Measurements from ENCODE around the gene SNAP25.

Gene SNAP25

GRCh38 chr20:10286356-10286755 lies 67.7 kb downstream of the SNAP25 start (continued):
- TF ChIP-seq ZNF416 (tag by site-specific recombination; IDR thresholded peaks at IDR 0.05) (no peak), KLF10 (tag by site-specific recombination; IDR thresholded peaks at IDR 0.05) (no peak), ZNF654 (tag by site-specific recombination; IDR thresholded peaks at IDR 0.05; ENCODE audit: low read depth) (no peak), ZNF112 (tag by site-specific recombination; IDR thresholded peaks at IDR 0.05) (no peak), ZNF350 (tag by site-specific recombination; IDR thresholded peaks at IDR 0.05) (no peak)

DNA sequence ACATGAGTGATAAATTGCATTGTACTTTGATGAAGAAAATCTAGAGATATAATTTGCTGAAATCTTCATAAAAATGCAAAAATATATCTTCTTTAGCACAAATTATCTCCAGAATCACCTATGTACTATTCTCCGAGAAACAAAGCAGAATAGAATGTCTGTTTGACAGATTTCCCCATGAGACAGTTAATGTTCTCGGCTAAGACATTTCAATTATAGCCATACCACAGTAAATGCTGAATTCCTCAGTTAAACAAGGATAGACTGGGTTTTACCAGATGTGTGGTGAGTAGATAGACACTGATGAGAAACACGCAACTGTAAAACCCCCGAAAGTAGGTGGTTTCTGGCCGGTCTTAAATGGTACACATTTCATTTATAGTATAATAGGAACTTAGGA lies 69.8 kb downstream of the SNAP25 start:
- no peak overlapping the region for H3K4me3 ChIP-seq (ENCODE audit: low read depth, low read length)
- POLR2A ChIA-PET: no interaction called here
- H3K4me1 ChIP-seq (ENCODE audit: control insufficient read depth, insufficient read depth, low read length): no peaks in the 10 kb centered on the region
- TF ChIP-seq ZNF266 (tag by site-specific recombination; IDR thresholded peaks at IDR 0.05; ENCODE audit: low read depth) (no peak), ZNF544 (tag by site-specific recombination; IDR thresholded peaks at IDR 0.05) (no peak), ZNF549 (tag by site-specific recombination; IDR thresholded peaks at IDR 0.05) (no peak), ZNF600 (tag by site-specific recombination; IDR thresholded peaks at IDR 0.05) (no peak), ZNF274 (IDR thresholded peaks at IDR 0.05; ENCODE audit: low read length) (no peak), ZNF274 (tag by site-specific recombination; IDR thresholded peaks at IDR 0.05; ENCODE audit: borderline replicate concordance) (no peak), YY2 (tag by site-specific recombination; IDR thresholded peaks at IDR 0.05) (no peak), ZNF48 (tag by site-specific recombination; IDR thresholded peaks at IDR 0.05) (no peak), ZNF658 (tag by site-specific recombination; IDR thresholded peaks at IDR 0.05) (no peak), ZNF174 (tag by site-specific recombination; IDR thresholded peaks at IDR 0.05) (no peak), ZNF521 (tag by site-specific recombination; IDR thresholded peaks at IDR 0.05) (no peak), ZNF707 (tag by site-specific recombination; IDR thresholded peaks at IDR 0.05) (no peak), ZBTB20 (tag by site-specific recombination; IDR thresholded peaks at IDR 0.05) (no peak), ZNF157 (tag by site-specific recombination; IDR thresholded peaks at IDR 0.05) (no peak), ZSCAN30 (tag by site-specific recombination; IDR thresholded peaks at IDR 0.05) (no peak), ZNF24 (tag by site-specific recombination; IDR thresholded peaks at IDR 0.05) (no peak), ZNF514 (tag by site-specific recombination; IDR thresholded peaks at IDR 0.05) (no peak)
- CTCF ChIA-PET: no interaction called here
- no peaks in the 10 kb centered on the region for H3K9me3 ChIP-seq (ENCODE audit: control insufficient read depth, insufficient read depth, low read depth, low read length)
- no peaks in the 10 kb centered on the region for H3K36me3 ChIP-seq (ENCODE audit: control insufficient read depth in 2 of 2, insufficient read depth in 1 of 2, low read length in 2 of 2)
- H3K27ac ChIP-seq (ENCODE audit: extremely low read depth, low read depth, low read length): no peak overlapping the region

- ChIA-PET POLR2A (no interaction called here), CTCF (no interaction called here)
- no peaks in the 10 kb centered on the region for H3K4me1 ChIP-seq (ENCODE audit: control insufficient read depth, insufficient read depth, low read length)
- H3K27ac ChIP-seq (ENCODE audit: extremely low read depth, low read depth, low read length): no peak overlapping the region
- TF ChIP-seq ZNF354C (tag by site-specific recombination; IDR thresholded peaks at IDR 0.05; ENCODE audit: borderline replicate concordance, low read depth): no peak
- no peaks in the 10 kb centered on the region for H3K36me3 ChIP-seq (ENCODE audit: control insufficient read depth in 2 of 2, insufficient read depth in 1 of 2, low read length in 2 of 2)
- no peaks in the 10 kb centered on the region for H3K9me3 ChIP-seq (ENCODE audit: control insufficient read depth, insufficient read depth, low read depth, low read length)
- no peak overlapping the region for H3K4me3 ChIP-seq (ENCODE audit: low read depth, low read length)
These were observed 70.5 kb downstream of the SNAP25 start for GRCh38 chr20:10288954-10289646.

DNA sequence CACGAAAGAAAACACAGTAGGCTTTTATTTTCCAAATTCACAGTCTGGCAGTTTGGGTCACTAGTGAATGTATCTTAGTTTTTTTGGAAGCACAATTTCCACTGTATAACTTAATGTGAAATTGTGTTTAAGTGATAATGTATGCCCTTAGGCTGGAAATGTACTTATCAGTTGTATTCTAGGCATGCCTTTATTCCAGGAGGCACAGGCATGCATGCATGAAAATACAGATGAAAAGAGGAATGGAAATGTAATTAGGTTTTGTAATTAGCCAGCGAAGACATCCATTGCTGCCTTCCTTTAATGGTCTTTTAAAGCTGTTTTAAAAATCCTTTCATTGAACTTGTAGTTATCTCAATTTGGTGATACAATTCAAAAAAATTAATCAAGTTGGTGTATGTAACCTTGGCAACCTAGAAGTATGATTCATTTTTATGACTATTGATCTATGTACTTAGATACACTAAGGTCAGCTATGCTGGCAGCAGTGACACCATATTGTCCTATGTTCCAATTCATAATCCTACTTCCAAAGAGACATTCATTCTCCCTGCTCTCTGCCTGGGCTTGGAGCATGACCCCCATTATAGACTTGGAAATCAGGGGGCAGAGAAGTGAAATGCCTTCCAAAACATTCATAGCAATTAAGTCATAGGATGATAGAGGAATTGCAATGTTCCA lies 73.1 kb downstream of the SNAP25 start:
- no peaks in the 10 kb centered on the region for H3K36me3 ChIP-seq (ENCODE audit: control insufficient read depth in 2 of 2, insufficient read depth in 1 of 2, low read length in 2 of 2)
- no peaks in the 10 kb centered on the region for H3K4me1 ChIP-seq (ENCODE audit: control insufficient read depth, insufficient read depth, low read length)
- CTCF ChIA-PET: no interaction called here
- no peak overlapping the region for H3K27ac ChIP-seq (ENCODE audit: extremely low read depth, low read depth, low read length)
- H3K4me3 ChIP-seq (ENCODE audit: low read depth, low read length): no peak overlapping the region
- TF ChIP-seq ZFP69B (tag by site-specific recombination; IDR thresholded peaks at IDR 0.05): no peak
- TF ChIP-seq ZNF571 (tag by site-specific recombination; IDR thresholded peaks at IDR 0.05): no peak
- TF ChIP-seq ZNF391 (tag by site-specific recombination; IDR thresholded peaks at IDR 0.05; ENCODE audit: borderline replicate concordance, low read depth): no peak
- no peaks in the 10 kb centered on the region for H3K9me3 ChIP-seq (ENCODE audit: control insufficient read depth, insufficient read depth, low read depth, low read length)
- POLR2A ChIA-PET: no interaction called here
